Stimulated activated CD8-positive, alpha-beta memory T cell treated with anti-CD3 and anti-CD28 coated beads, Interleukin-15, amount 100 ng/mL, for 24 hours (primary cell): ENCODE results near the gene PEBP1.

Source experiments
- DNase-seq: peaks from one replicate; pipeline ENCODE4 v3.0.0-alpha.2; 2020; ENCODE audit warnings: low read depth

Gene PEBP1

DNA sequence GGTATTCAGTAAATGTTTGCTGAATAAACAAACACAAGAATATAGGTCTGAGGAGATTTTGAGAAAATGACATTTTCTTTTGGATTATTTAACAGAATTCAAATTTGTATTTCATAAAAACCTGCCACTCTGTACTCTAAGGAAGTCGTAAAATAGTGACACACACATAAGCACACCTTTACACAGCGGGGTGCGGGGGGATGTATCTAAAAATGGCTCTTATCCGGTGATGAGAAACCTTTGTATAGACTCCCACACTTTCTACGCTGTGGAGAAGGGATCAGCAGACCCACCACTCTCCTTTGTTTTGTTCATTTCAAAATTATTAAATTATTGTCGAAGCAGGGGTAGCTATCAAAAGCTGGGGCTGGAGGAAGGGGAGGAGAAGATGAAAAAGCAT is 58.0 kb downstream of the PEBP1 start:
- DNase-seq, result no peak
